ENCODE results near the gene CENPQ.

CENPQ gene

GRCh38 chr6:49517919-49518318 lies 54.7 kb downstream of the CENPQ start:
- TF ChIP-seq, protein P1, sequence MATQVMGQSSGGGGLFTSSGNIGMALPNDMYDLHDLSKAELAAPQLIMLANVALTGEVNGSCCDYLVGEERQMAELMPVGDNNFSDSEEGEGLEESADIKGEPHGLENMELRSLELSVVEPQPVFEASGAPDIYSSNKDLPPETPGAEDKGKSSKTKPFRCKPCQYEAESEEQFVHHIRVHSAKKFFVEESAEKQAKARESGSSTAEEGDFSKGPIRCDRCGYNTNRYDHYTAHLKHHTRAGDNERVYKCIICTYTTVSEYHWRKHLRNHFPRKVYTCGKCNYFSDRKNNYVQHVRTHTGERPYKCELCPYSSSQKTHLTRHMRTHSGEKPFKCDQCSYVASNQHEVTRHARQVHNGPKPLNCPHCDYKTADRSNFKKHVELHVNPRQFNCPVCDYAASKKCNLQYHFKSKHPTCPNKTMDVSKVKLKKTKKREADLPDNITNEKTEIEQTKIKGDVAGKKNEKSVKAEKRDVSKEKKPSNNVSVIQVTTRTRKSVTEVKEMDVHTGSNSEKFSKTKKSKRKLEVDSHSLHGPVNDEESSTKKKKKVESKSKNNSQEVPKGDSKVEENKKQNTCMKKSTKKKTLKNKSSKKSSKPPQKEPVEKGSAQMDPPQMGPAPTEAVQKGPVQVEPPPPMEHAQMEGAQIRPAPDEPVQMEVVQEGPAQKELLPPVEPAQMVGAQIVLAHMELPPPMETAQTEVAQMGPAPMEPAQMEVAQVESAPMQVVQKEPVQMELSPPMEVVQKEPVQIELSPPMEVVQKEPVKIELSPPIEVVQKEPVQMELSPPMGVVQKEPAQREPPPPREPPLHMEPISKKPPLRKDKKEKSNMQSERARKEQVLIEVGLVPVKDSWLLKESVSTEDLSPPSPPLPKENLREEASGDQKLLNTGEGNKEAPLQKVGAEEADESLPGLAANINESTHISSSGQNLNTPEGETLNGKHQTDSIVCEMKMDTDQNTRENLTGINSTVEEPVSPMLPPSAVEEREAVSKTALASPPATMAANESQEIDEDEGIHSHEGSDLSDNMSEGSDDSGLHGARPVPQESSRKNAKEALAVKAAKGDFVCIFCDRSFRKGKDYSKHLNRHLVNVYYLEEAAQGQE (IDR thresholded peaks at IDR 0.05; ENCODE audit: insufficient read depth in 1 of 2, low read depth in 2 of 2, low read length in 2 of 2): no peak
- TF ChIP-seq SIN3A (IDR thresholded peaks at IDR 0.05; ENCODE audit: borderline replicate concordance, insufficient read depth, low read length) (no peak), POLR2AphosphoS5 (IDR thresholded peaks at IDR 0.05; ENCODE audit: low read depth, low read length) (no peak), FOXP2 (optimal IDR thresholded peaks at IDR 0.05; ENCODE audit: borderline replicate concordance, extremely low read depth, extremely low read length, insufficient read depth) (no peak)

- TF ChIP-seq SIN3A (IDR thresholded peaks at IDR 0.05; ENCODE audit: borderline replicate concordance, insufficient read depth, low read length) (no peak), TAF1 (IDR thresholded peaks at IDR 0.05; ENCODE audit: borderline replicate concordance, insufficient read depth, low read length) (no peak), POLR2AphosphoS5 (IDR thresholded peaks at IDR 0.05; ENCODE audit: low read depth, low read length) (no peak), FOXP2 (optimal IDR thresholded peaks at IDR 0.05; ENCODE audit: borderline replicate concordance, extremely low read depth, extremely low read length, insufficient read depth) (no peak)
- TF ChIP-seq, protein P1 (IDR thresholded peaks at IDR 0.05; ENCODE audit: insufficient read depth in 1 of 2, low read depth in 2 of 2, low read length in 2 of 2): no peak
These were observed 56.5 kb downstream of the CENPQ start for GRCh38 chr6:49519660-49520059.

DNA sequence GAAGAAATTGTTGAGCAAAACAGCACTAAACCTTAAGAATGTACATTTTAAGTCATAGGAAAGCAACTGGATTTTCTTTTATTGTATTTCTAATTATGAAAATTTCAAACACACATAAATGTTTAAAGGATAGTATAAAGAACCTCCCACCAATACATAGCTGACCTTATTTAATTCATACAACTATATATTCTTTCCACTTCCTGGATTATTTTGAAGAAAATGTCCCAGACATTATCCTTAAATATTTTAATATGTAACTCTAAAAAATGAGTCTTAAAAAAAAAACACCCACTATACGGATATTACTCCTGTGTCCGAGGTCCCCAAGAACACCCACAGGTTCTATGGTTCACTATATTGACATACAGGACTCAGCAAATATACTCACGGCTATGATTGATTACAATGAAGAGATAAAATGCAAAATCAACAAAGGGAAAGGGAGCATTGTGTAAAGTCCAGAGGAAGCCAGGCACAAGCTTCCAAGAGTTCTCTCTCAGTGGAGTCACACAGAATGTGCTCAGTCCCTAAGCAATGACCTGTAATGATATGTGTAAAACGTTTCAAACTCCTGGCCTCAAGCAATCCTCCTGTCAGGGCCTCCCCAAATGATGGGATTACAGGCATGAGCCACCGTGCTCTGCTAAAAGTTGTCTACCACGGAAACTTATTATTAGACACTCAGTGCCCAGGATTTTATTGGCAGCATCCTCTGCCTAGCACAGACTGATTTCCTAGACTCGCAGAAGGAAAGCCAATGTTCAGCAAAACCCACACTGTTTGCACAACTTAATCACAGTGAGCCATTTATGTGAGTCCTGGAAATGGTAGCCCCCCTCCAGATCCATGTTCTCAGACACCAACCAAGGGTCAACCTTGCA lies 59.8 kb downstream of the CENPQ start:
- TF ChIP-seq TAF1 (IDR thresholded peaks at IDR 0.05; ENCODE audit: borderline replicate concordance, insufficient read depth, low read length) (no peak), FOXP2 (optimal IDR thresholded peaks at IDR 0.05; ENCODE audit: borderline replicate concordance, extremely low read depth, extremely low read length, insufficient read depth) (no peak), POLR2AphosphoS5 (IDR thresholded peaks at IDR 0.05; ENCODE audit: low read depth, low read length) (no peak), SIN3A (IDR thresholded peaks at IDR 0.05; ENCODE audit: borderline replicate concordance, insufficient read depth, low read length) (no peak)
- TF ChIP-seq, protein P1 (IDR thresholded peaks at IDR 0.05; ENCODE audit: insufficient read depth in 1 of 2, low read depth in 2 of 2, low read length in 2 of 2): no peak

DNA sequence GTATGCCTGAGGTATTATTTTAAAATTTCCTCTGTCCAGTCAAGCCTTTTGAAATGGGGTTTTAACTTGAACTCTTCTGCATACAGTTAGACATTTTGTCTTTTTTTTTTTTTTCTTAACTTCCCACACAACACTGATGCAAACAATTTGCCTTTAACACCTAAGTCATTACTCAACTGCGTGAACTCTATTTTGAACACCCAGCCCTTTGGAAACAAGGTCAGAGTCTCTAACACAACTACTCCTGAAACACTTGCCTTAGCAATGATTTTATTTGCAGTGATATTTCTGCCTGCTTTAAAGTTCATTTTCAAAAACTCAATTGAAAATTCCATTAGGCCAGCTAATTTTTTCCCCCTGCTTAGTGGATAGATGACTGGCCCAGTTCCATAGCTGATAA lies 60.7 kb downstream of the CENPQ start:
- TF ChIP-seq FOXP2 (optimal IDR thresholded peaks at IDR 0.05; ENCODE audit: borderline replicate concordance, extremely low read depth, extremely low read length, insufficient read depth) (no peak), TAF1 (IDR thresholded peaks at IDR 0.05; ENCODE audit: borderline replicate concordance, insufficient read depth, low read length) (no peak), SIN3A (IDR thresholded peaks at IDR 0.05; ENCODE audit: borderline replicate concordance, insufficient read depth, low read length) (no peak), POLR2AphosphoS5 (IDR thresholded peaks at IDR 0.05; ENCODE audit: low read depth, low read length) (no peak)
- TF ChIP-seq, protein P1 (IDR thresholded peaks at IDR 0.05; ENCODE audit: insufficient read depth in 1 of 2, low read depth in 2 of 2, low read length in 2 of 2): no peak

Measured in PFSK-1 (cell line).